ENCODE measurements around the gene ALOX15. TPM values are rescaled to one million over a fixed set of nuclear protein-coding genes. Genes with fewer than 3 reads are reported as not detected.
"Not testable (repeated sequence)": the region's sequence is repeated elsewhere in the genome, so short reads cannot be mapped to it uniquely, and the experiment has no call there.

Gene ALOX15, protein sequence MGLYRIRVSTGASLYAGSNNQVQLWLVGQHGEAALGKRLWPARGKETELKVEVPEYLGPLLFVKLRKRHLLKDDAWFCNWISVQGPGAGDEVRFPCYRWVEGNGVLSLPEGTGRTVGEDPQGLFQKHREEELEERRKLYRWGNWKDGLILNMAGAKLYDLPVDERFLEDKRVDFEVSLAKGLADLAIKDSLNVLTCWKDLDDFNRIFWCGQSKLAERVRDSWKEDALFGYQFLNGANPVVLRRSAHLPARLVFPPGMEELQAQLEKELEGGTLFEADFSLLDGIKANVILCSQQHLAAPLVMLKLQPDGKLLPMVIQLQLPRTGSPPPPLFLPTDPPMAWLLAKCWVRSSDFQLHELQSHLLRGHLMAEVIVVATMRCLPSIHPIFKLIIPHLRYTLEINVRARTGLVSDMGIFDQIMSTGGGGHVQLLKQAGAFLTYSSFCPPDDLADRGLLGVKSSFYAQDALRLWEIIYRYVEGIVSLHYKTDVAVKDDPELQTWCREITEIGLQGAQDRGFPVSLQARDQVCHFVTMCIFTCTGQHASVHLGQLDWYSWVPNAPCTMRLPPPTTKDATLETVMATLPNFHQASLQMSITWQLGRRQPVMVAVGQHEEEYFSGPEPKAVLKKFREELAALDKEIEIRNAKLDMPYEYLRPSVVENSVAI
- 0.32 TPM for total RNA-seq

DNA sequence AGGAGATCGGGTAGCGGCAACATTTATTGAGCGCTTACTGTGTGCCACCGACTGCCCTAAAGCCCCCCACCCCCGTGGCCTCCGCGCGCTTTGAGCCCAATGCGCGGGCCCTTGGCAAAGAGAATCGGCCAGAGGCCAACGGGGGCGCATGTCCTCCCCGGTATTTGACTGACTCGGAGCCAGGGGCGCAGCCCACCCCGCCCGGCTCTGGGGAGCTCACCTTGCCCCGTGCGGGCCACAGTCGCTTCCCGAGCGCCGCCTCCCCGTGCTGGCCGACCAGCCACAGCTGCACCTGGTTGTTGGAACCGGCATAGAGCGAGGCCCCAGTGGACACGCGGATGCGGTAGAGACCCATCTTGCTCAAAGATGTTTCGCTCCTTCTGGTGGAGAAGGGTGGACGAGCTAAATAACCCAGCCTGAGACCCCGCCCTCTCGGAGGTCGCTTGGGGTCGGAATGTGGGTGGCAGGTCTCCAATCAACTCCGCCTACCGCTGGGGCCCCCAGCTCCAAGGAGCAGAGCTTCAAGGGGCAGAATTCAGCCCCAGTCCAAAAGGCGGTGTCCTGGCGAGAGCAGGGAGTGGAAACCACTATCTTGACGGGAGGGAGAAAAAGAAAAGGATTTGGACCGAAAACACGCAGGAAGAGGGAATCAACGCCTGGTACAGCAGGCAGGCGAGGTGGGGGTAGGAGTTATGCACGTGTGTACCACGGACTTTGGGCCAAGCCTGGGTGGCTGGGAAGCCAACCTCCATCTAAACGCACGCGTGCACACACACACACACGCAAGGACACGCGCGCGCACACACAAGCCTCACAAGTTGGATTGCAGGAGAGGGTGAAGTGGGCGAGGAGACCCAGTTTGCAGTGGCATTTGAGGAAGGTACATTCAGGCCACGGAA lies at the start of gene ALOX15:
TSS of gene ALOX15 (minus strand) at position 382 of the 899 bp plus-strand sequence. CDS start at position 355, 27 bp downstream.
- no peak for ATAC-seq

GRCh38 chr17:4690745-4691144 lies 49.3 kb upstream of the ALOX15 start:
- no peak for ATAC-seq

GRCh38 chr17:4689872-4690271 lies 48.4 kb upstream of the ALOX15 start:
- not testable (repeated sequence) for ATAC-seq

GRCh38 chr17:4683739-4684138 lies 42.3 kb upstream of the ALOX15 start:
- not testable (repeated sequence) for ATAC-seq

DNA sequence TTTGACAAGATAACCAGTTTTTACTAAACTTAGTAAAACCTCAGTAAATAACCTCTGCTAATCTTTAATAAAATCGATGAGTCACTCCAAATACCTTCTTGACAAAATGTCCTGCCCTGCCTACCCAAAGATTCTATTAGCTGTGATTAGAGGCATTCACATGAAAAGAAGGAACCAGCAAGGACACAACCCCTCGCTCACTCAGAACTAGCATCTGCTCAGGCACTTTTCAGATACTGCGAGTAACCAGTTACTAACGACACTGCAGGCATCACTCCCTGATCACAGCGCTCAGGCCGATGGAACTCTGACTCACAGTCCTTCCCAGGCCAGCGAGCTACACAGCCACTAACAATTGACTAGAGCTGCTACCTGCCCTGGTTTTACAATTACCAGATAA lies 38.2 kb upstream of the ALOX15 start:
- ATAC-seq: peak; percentile 75

GRCh38 chr17:4678448-4679026 lies 37.1 kb upstream of the ALOX15 start:
- ATAC-seq: peak; percentile 52

GRCh38 chr17:4676791-4677190 lies 35.3 kb upstream of the ALOX15 start:
- no peak for ATAC-seq

DNA sequence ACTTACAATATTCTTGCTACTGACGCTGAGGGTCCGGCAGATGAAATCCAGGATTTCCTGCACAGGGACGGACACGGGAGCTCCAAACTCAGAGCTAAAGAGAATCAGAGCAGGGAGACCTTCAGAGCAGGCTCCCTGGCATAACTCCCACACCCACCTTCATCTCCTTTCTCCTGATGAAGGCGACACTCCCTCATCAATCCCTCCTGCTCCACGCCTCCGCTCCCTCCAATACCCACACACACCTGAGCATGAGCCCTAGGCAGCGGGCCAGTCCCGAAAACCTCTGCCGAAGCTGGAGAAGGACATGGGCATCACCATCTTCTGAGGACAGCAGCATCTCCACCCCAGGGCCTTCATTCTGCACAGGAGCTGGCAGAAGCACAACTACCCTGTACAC lies 34.3 kb upstream of the ALOX15 start:
- ATAC-seq: no peak

DNA sequence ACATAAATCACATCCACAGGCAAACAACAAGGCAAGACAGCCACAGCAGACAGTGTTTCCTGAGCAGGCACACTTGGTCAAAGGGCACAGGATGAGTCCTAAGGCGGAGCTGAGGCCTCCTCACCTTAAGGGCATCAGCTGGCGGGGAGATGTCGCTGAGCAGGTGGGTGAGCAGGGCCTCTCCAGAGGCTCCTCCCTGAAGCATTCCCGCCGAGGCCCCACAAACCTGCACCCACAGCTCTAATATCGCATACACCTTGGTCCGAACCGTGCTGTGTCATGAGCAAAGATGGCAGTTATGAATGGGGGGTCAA lies 33.2 kb upstream of the ALOX15 start:
- no peak for ATAC-seq

- no peak for ATAC-seq
Measured at GRCh38 chr17:4673986-4674684, 32.7 kb upstream of the ALOX15 start.

DNA sequence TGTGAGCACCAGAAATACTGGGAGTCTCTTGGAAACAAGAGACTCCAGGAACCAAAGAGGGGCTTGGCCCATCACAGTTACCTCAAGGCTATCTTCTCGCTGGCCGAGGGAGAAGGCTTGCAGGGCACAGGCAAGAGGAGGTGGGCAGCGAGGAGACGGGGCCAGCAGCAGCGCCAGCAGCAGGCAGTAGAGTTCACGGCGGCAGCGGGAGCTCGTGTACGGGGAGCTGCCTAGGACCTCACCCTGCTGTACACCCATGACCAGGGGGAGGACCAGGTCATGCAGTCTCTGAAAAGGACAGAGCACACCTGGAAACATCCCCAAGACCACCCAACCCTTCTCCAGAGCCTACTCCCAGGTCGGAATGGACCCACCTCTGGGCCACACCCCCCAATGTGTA lies 31.7 kb upstream of the ALOX15 start:
- no peak for ATAC-seq

- ATAC-seq: no peak
Measured at GRCh38 chr17:4672751-4673150, 31.3 kb upstream of the ALOX15 start.

GRCh38 chr17:4672055-4672630 lies 30.7 kb upstream of the ALOX15 start:
- ATAC-seq: no peak

- ATAC-seq: no peak
Measured at GRCh38 chr17:4667166-4667565, 25.7 kb upstream of the ALOX15 start.

DNA sequence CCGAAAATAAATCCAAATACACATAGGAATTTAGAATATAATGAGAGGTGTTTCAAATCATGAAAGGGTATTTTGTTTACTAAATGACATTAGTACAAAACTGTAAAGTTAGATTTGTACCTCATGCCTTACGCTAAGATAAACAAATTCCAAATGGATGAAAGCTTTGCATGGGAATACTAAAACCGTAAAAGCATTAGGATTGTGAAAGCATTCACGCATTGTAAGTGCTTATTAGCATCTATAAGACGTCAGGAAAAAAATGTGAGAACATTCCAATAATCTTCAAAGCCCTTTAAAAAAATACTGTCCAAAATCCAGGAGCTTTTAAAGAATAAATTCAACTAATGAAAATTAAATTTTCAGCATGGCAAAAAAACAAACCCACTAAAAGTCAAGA lies 24.8 kb upstream of the ALOX15 start:
- ATAC-seq: no peak

GRCh38 chr17:4665027-4665426 lies 23.5 kb upstream of the ALOX15 start:
- ATAC-seq: no peak

DNA sequence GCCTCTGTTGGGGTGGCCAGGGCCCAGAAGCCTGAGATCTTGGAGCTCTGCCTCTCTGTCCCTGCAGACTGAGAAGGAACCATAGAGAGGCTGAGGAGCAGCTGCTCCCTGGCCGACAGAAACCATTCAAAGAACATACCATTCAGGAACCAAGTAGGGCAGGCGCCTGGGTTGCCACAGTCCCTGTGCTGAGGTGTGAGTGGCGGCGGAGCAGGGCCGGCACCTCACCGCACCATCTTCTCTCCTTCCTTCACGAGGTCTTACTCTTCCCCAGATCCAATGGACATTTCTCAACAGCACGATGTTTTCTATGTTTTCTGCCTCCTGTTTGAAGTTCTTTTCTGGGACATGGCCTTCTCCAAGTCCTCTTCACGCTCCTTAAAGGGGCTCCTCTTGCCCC lies 22.8 kb upstream of the ALOX15 start:
- no peak for ATAC-seq

DNA sequence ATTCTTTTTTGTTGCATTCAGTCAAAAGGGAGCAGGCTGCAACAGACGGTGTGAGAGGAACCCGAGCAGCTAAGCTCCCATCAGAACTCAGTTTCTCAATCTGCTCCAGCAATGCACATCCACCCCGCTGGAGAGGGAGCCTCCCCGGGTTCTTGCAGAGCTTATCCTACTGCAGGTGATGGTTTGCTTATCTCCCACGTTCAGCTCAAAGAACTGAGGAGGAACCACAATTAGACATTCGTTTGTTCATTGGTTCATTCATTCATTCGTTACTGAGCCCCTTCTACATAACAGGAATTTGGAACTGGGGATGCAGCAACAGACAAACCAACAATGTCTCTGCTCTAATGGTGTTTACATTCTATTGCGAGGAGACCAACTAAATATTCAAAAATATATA lies 22.2 kb upstream of the ALOX15 start:
- ATAC-seq: no peak

DNA sequence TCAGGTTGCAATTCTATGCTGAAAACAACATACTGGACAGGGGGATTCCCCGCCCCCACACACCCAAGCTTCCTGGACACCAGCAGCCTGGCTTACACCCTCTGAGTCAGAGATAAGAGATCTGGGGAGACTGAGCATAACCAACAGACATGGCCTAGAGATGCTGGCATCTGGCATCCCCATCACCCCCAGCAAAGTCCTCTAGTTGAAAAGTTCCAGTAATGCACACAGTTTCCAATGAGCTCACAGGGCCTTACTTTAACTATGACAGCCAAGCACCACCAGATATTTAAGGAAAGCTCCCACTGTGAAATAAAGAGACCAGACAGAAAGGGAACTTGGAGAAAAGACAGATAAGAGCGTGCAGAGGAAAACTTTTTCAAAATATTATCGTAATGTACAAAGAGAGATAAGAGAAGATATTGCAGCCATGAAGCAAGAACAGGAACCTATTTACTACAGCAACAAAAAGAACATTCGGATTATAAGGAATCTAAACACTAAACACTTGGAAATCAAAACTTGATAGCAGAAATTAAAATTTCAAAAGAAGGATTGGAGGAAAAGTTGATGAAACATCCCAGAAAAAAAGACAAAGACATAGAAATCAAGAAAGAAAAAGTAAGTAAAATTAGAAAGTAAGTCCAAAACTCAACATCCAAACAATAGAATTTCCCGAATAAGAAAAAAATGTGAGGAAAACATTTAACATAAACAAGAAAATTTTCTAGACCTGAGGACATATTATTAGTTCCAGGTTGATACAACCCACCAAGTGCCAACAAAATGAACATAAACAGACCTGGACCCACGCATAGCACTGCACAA lies 17.2 kb upstream of the ALOX15 start:
- no peak for ATAC-seq

DNA sequence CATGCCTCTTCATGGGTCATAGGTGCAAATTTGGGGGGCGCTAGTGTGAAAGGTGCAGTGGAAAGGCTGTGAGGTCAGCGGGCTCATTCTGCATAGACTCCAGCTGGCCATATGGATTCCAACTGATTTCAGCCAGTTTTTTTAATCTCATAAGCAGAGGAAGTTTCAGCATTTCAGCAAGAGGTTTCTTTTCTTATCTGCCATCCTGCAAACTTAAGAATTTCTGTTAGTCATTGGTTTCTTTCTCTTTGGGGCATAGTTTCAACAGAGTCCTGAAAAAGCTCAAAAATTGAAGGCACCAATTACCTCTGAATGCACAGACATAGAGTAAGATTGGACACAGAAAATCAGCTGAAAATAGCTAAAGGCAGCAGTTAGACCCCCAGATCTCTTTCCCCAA lies 16.2 kb upstream of the ALOX15 start:
- ATAC-seq: no peak

GRCh38 chr17:4655933-4656332 lies 14.5 kb upstream of the ALOX15 start:
- ATAC-seq: not testable (repeated sequence)
